Upper lobe of left lung (tissue), 4 donors: ENCODE results near the gene USP36.

Experiments used
- EP300 ChIP-seq, 4 donors: sonication (generic); formaldehyde crosslinking; IDR thresholded peaks; one replicate each; pipeline ENCODE4 v1.5.1; 2017; ENCODE audit warnings: antibody characterized with exemption in 4 of 4, control low read depth in 2 of 4
- POLR2A ChIP-seq, 4 donors: fragments of 450-650 bp; IDR thresholded peaks; one replicate each; pipeline ENCODE4 v1.5.1; 2016 to 2017; ENCODE audit warnings: antibody characterized with exemption in 4 of 4, mild to moderate bottlenecking in 2 of 4
- POLR2AphosphoS5 ChIP-seq, 2 donors: sonication (generic); formaldehyde crosslinking; IDR thresholded peaks; one replicate each; pipeline ENCODE4 v1.5.1; 2017; ENCODE audit warnings: antibody characterized with exemption in 2 of 2
- TF ChIP-seq, protein P1 (sequence below), 6 experiments: fragments of 450-650 bp in 4 of 6; fragments of 200-600 bp in 2 of 6; sonication (generic) in 2 of 6; IDR thresholded peaks; one replicate each; pipeline ENCODE4 v1.5.1; 2016 to 2019; ENCODE audit warnings: antibody characterized with exemption in 6 of 6

DNA sequence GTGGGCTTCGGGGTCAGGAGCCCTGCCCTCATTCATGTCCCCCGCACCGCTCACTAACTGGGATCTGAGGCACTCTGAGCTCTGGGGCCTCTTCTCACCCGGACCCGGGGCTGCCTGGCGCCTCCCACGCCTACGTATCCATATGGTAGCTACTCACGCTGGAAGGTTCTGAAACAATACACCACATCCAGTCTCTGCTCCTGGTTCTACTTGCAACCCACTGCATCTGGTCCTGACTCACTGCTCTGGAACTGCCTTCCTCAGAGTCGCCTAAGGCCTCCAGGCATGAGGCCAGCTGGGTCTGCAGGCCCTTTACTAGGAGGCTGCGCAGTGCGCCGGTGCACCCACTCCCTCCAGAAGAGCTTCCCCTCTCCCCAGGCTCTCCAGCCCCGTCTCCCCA, 18.1 kb downstream of the USP36 start:
- TF ChIP-seq POLR2A (IDR thresholded peaks at IDR 0.05) (no peak), POLR2AphosphoS5 (IDR thresholded peaks at IDR 0.05) (no peak), EP300 (IDR thresholded peaks at IDR 0.05) (no peak)
- TF ChIP-seq, protein P1, sequence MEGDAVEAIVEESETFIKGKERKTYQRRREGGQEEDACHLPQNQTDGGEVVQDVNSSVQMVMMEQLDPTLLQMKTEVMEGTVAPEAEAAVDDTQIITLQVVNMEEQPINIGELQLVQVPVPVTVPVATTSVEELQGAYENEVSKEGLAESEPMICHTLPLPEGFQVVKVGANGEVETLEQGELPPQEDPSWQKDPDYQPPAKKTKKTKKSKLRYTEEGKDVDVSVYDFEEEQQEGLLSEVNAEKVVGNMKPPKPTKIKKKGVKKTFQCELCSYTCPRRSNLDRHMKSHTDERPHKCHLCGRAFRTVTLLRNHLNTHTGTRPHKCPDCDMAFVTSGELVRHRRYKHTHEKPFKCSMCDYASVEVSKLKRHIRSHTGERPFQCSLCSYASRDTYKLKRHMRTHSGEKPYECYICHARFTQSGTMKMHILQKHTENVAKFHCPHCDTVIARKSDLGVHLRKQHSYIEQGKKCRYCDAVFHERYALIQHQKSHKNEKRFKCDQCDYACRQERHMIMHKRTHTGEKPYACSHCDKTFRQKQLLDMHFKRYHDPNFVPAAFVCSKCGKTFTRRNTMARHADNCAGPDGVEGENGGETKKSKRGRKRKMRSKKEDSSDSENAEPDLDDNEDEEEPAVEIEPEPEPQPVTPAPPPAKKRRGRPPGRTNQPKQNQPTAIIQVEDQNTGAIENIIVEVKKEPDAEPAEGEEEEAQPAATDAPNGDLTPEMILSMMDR (IDR thresholded peaks at IDR 0.05): no peak
